GM21737 (cell line): Measurements from ENCODE around the gene RPS26.
"Not testable (repeated sequence)": the region's sequence is repeated elsewhere in the genome, so short reads cannot be mapped to it uniquely, and the experiment has no call there.

Experiments used
- ATAC-seq: cut with Tn5 transposase; IDR thresholded peaks from one replicate; pipeline ENCODE4 v1.9.1; 2021; ENCODE audit warnings: mild to moderate bottlenecking, moderate library complexity; ENCODE audit not compliant: unreplicated experiment

Gene RPS26

DNA sequence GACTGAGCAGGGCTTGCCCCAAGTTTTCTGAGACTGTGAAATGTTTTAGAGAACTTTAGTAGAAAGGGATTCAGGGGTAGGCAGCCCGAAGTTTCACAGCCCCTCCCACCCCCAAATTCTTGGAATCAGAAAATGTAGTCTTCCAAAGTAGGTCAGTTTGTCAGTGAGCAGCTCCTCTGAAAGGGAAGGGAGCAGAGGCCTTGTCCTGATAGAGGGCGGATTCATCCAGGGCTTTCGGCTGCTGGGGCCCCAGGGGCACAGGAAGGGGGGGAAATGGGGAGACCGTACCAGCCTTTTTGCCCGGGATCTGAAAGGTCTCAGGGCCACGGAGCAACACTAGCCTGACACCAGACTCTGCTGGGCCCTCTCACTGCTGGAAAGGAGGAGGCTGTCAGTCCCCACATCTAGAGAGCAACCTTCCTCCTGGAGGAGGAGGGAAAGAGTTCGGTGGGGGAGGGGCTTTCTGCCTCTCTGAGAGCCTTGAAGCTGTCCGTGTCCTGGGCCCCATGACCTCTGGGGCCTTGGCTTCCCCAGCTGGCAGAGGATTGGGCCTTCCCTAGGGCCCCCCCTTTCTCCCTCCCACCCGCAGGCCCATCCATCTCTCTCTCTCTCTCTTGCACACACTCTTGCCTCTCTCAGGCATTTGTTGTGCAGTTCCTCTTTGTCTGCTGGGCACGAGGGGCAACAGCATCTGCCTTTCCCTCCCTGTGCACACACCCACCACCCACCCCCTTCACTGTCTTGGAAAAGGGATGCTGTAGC is 21.1 kb upstream of the RPS26 start, which contains the start of gene IKZF4:
TSS of gene IKZF4 (plus strand) at position 621 of the 762 bp plus-strand sequence. CDS start 451 bp downstream, outside the sequence.
- ATAC-seq: no peak

DNA sequence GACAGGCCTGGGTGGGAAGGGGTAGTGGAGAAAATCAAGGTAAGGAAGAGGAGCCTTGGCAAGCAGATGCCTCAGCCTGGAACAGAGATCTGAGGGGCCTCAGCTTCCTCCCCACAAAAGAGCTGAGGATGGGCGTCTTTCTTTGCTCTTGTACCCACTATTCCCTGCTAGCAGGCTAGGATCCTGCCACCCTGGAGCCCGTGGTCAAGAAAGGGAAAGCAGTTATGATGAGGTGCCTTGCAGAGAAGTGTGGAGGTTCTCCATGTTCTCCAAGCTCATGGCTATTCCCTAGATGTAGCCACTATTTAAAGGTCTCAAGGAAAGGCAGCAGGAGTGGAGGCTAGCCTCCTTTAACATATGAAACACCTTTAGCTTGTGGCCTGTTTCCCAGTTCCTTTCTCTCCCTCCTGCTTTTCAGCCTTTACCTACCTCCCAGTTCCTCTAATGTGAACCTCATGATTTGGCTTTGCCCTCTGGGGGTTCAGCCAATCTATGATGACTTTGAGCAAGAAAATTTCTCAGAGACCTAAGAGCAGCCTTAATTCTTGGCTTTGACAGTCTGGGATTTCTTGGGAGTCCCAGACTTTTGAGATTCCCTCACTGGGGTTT is 19.7 kb upstream of the RPS26 start:
- no peak for ATAC-seq

DNA sequence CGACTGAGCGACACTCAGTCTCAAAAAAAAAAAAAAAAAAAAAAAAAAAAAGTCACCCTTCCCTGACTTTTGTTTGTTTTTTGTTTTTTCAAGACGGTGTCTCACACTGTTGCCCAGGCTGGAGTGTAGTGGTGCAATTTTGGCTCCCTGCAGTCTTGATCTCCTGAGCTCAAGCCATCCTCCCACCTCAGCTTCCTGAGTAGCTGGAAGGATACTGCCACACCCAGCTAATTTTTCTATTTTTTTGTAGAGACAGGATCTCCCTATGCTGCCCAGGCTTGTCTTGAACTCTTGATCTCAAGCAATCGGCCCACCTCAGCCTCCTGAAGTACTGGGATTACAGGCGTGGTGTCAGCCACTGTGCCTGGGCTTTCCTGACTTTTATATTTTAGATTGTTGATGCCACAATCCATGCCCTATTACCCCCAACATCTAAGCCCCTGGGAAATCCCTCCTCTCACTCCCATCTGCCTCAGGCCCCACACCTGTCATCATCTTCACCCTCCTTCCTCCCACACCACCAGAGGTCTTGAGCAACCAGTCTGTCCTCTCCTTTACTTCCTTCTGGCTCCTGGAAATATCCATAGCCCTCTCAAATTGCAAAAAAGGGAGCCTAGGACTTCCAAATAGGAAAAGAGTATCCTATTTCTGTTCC is 13.1 kb upstream of the RPS26 start:
- ATAC-seq: no peak

DNA sequence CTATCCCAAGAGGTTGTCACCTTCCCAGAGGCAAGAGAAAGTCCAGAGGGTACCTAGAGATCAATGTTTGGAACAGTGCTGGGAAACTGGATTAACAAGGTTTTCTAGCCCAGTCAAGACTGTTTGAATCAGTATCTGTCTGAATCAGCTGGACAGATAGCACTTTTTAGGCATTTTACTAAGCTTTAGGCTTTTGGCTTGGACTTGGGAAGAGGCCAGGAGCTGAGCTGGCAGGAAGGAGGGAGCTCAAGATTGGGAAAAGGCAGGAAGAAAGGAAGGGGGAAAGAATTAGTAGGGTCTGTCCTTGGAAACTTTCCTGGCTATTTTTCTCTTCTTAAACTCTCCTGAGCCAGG is 12.6 kb upstream of the RPS26 start:
- no peak for ATAC-seq

DNA sequence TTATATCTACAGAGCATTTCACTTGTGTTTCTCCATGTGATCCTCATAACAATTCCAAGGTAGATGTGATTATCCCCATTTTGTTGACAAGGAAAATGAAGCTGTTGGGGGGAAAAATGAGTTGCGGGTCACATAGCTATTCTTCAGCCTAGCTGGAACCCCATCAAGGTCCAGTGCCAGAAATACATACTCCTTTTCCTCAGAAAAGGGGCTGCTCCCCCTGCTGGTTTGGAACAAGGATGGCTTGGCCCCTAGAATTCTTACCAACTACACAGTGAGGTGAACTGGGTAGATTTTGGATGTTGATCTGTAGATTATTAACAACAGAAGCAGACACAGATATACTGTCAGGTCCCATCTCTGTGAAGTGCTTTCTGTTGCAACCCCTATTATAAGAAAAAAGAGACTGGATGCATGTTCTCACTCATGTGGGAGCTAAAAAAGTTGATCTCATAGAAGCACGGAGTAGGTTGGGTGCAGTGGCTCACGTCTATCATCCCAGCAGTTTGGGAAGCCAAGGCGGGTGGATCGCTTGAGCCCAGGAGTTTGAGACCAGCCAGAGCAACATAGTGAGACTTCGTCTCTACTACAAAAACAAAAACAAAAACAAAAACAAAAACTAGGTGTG is 11.9 kb upstream of the RPS26 start:
- no peak for ATAC-seq

DNA sequence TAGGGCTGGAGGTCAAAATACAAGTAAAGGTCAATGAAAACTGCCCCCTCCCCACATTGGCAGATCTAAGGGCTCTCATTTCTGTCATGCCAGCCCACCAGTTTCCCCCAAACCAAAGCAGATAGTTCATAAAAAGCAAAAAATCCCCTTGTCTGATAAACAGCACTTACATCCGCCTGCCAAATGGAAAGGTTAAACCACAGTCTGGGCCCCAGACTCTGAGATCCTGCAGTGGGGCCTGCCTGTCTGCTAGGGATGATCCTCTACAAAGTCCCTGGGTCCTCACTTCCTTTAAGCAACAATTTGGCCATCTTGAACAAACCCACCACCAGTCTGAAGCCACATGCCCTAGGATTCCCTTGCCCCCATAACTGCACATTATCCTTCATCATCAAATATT is 9.7 kb upstream of the RPS26 start:
- no peak for ATAC-seq

DNA sequence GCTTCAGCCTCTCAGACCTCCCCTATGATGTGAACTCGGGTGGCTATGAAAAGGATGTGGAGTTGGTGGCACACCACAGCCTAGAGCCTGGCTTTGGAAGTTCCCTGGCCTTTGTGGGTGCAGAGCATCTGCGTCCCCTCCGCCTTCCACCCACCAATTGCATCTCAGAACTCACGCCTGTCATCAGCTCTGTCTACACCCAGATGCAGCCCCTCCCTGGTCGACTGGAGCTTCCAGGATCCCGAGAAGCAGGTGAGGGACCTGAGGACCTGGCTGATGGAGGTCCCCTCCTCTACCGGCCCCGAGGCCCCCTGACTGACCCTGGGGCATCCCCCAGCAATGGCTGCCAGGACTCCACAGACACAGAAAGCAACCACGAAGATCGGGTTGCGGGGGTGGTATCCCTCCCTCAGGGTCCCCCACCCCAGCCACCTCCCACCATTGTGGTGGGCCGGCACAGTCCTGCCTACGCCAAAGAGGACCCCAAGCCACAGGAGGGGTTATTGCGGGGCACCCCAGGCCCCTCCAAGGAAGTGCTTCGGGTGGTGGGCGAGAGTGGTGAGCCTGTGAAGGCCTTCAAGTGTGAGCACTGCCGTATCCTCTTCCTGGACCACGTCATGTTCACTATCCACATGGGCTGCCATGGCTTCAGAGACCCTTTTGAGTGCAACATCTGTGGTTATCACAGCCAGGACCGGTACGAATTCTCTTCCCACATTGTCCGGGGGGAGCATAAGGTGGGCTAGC is 7.0 kb upstream of the RPS26 start:
- ATAC-seq: no peak

DNA sequence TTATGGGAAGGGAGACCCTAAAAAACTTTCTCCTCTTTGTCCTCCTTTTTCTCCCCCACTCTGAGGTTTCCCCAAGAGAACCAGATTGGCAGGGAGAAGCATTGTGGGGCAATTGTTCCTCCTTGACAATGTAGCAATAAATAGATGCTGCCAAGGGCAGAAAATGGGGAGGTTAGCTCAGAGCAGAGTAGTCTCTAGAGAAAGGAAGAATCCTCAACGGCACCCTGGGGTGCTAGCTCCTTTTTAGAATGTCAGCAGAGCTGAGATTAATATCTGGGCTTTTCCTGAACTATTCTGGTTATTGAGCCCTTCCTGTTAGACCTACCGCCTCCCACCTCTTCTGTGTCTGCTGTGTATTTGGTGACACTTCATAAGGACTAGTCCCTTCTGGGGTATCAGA is 4.6 kb upstream of the RPS26 start:
- ATAC-seq: no peak

DNA sequence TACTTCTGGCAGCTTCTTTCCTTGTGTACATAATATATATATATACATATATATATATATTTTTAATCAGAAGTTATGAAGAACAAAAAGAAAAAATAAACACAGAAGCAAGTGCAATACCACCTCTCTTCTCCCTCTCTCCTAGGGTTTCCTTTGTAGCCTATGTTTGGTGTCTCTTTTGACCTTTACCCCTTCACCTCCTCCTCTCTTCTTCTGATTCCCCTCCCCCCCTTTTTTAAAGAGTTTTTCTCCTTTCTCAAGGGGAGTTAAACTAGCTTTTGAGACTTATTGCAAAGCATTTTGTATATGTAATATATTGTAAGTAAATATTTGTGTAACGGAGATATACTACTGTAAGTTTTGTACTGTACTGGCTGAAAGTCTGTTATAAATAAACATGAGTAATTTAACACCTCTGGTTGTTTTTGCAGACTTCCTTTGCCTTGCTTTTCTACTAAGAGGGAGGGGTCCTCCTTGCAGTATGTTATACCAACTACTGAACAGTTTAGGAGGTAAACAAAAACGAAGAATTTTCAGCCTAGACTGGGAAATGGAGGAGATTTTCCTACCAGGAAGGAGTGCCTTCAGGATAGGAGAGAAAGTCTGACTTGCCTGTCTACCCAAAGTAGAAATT is 3.6 kb upstream of the RPS26 start:
- no peak for ATAC-seq

DNA sequence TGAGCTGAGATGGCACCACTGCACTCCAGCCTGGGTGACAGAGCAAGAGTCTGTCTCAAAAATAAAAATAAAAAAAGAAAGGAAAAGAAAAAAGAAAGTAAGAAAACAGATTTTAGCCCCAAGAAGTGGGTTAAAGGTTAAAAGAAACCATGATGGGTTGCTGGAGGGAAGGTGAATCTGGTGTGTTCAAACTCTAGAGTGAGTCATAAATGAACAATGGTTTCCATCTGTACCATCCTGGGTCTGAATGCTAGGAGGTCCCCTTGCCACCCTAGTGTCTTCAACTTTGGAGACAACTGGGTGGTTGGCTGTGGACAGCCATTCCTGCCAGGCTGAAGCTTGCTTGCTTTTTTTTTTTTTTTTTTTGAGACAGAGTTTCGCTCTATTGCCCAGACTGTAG is 1.6 kb upstream of the RPS26 start:
- ATAC-seq: no peak

DNA sequence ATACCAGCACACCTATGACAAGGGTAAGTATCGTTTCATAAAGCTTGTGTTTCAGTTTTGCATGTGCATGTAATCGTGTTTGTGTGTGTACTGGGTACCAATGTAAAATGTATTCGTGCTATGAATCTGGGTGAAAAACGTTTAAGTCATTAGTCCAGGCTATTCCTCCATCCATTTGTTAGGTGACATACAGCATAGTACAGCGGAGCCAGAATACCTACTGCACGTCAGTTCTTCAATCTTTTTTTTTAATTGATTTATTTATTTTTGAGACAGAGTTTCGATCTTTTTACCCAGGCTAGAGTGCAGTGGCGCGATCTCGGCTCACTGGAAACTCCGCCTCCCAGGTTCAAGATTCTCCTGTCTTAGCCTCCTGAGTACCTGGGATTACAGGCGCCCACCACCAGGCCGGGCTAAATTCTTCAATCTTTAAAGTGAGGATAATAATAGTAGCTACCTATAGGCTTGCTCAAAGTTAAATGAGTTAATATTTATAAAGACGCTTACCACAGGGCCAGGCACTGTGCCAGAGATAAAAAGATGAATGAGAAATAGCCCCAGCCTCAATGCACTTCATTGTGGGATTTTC is 661 bp upstream of the RPS26 start:
- ATAC-seq: no peak

DNA sequence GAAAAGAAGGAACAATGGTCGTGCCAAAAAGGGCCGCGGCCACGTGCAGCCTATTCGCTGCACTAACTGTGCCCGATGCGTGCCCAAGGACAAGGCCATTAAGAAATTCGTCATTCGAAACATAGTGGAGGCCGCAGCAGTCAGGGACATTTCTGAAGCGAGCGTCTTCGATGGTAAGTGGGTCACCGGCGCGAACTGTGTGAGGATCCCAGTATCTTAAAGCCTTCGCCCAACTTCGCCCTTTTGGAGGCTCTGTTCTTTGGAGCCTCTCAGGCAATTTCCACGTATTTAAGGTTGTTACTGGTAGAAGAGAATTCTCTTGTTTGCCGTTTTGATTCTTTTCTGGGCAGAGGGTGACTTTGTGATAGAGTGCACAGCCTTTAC is 704 bp downstream of the RPS26 start:
- not testable (repeated sequence) for ATAC-seq

DNA sequence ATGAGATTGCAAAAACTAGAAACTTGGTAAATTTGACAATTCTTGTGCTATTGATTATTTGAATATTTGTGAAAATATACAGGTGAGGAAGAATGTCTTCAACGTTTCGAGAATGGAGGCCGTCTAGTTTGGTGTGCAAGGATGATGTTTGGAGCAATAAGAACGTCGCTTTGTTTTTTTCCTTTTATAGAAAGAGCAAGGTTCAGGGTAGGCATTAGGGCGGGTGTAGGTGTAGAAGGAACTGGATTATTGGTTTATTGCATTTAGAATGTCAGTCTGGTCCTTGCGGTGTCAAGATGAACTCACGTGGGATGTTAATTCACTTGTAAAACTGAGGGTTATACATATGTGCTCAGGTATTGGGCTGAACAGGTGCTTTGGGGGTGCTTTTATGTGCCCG is 1.1 kb downstream of the RPS26 start:
- no peak for ATAC-seq

DNA sequence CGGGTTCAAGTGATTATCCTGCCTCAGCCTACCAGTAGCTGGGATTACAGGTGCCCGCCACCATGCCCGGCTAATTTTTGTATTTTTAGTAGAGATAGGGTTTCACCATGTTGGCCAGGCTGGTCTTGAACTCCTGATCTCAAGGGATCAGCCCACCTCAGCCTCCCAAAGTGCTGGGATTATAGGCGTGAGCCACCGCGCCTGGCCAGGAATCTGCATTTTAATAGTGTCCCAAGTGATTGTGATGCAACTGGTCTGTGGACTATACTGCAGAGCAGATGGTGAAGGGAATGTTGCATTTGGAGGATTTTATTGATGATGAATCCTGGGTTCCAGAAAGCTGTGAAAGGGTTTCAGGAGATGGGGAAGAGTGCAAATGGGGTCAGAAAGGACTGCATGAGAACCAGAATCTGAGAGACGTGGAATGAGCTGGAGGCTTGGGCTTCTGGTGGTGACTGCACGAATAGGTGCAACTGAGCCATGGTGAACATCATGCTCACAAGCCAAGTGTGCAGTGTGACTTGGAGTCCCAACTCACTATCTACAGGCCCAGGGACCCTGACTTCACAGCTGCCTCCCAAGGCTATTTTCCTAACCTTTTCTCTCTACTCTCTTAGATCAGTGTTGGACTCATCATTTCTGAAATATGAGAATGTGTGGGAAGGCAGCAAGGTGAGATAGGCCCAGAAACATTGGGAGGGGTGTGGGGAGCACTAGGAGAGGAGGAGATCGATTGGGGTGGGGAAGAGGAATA is 4.5 kb downstream of the RPS26 start:
- no peak for ATAC-seq

DNA sequence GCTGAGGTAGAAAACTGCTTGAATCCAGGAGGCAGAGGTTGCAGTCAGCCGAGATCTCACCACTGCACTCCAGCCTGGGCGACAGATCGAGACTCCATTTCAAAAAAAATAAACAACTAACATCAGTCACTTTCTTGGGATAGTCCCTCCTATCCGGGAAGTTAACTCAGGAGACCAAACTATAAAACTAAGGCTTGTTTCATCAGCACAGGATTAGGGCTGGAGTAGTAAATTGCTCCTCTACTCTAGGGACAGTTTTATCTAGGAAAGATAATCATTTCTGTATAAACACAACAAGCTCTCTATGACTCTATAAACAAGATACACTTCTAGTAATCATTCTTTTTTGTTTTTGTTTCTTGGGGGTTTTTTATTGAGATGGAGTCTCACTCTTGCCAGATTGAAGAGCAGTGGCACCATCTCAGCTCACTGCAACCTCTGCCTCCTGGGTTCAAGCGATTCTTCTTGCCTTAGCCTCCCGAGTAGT is 11.7 kb downstream of the RPS26 start:
- ATAC-seq: no peak

DNA sequence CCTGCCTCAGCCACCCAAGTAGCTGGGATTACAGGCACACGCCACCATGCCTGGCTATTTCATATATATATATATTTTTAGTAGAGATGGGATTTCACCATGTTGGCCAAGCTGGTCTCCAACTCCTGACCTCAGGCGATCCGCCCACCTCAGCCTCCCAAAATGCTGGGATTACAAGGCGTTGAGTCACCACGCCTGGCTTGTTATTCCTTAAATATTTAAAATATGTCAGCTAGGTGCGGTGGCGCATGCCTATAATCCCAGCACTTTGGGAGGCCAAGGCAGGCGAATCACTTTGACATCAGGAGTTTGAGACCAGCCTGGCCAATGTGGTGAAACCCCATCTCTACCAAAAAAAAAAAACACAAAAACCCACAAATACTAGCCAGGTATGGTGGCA is 18.2 kb downstream of the RPS26 start:
- ATAC-seq: not testable (repeated sequence)

DNA sequence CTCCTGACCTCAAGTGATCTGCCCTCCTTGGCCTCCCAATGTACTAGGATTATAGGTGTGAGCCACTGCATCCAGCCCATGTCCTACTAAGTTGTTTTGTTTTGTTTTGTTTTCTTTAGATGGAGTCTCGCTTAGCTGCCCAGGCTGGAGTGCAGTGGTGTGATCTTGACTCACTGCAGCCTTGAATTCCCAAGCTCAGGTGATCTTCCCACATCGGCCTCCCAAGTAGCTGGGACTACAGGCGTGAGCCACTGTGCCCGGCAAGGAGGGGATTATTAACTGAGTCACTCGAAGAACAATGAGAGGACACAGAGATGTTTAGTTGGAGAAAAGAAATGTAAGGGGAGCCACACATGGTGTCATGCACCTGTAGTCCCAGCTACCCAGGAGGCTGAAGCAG is 20.3 kb downstream of the RPS26 start:
- ATAC-seq: no peak

DNA sequence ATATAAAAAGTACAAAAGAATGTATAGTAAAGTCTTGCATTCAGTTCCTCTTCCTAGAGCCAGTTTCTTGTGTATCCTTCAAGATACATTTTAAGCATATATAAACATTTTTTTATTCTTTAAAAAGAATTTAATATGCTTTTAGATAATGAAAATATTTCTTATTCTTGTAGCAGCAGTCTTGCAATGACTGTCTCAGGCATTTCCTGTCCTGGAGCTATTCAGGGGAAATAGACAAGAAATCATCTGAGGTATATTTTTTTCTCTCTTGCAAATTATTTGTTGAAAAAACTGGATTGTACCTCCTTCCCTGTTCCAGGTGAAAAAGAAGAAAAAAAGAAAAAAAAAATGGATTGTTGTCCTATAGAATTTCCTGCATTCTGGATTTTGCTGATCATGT is 21.3 kb downstream of the RPS26 start:
- ATAC-seq: no peak

DNA sequence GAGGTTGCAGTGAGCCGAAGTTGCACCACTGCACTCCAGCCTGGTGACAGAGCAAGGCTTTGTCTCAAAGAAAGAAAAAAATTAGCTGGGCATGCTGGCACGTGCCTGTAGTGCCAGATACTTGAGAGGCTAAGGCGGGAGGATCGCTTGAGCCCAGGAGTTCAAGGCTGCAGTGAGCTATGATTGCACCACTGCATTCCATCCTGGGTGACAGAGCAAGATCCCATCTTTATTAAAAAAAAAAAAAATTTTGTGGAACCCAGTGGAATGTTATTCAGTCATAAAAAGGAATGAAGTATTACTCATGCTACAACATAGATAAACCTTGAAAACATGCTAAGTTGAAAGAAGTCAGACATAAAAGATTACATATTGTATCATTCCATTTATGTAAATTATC is 29.9 kb downstream of the RPS26 start:
- no peak for ATAC-seq
